Hepatocyte (in vitro differentiated cells): Measurements from ENCODE around the gene CAMKK2. TPM values are rescaled to one million over a fixed set of nuclear protein-coding genes. Genes with fewer than 3 reads are reported as not detected.

Experiments
- DNase-seq: peaks from one replicate; pipeline ENCODE4 v3.0.0-alpha.2; 2016; ENCODE audit warnings: low spot score
- H2AFZ ChIP-seq: fragments of 200-600 bp; sonication (generic); 2 replicates; pipeline ENCODE4 v1.6.0; 2016; ENCODE audit warnings: antibody characterized with exemption, mild to moderate bottlenecking
- H3K27ac ChIP-seq: fragments of 200-600 bp; sonication (generic); 2 replicates; pipeline ENCODE4 v1.5.1; 2016; ENCODE audit warnings: mild to moderate bottlenecking
- H3K27me3 ChIP-seq: fragments of 200-600 bp; sonication (generic); 2 replicates; pipeline ENCODE4 v1.6.1; 2016
- H3K36me3 ChIP-seq: fragments of 200-600 bp; sonication (generic); replicated peaks from 2 replicates; pipeline ENCODE4 v1.5.1; 2016; ENCODE audit warnings: low read depth; ENCODE audit not compliant: insufficient read depth
- H3K4me1 ChIP-seq: fragments of 200-600 bp; sonication (generic); 2 replicates; pipeline ENCODE4 v1.5.1; 2016; ENCODE audit warnings: mild to moderate bottlenecking, moderate library complexity; ENCODE audit not compliant: insufficient read depth
- H3K4me2 ChIP-seq: fragments of 200-600 bp; sonication (generic); 2 replicates; pipeline ENCODE4 v1.6.0; 2016
- H3K4me3 ChIP-seq: fragments of 200-600 bp; sonication (generic); 2 replicates; pipeline ENCODE4 v1.5.1; 2016; ENCODE audit warnings: mild to moderate bottlenecking
- H3K79me2 ChIP-seq: fragments of 200-600 bp; sonication (generic); 2 replicates; pipeline ENCODE4 v1.6.0; 2017; ENCODE audit warnings: mild to moderate bottlenecking
- H3K9me2 ChIP-seq: fragments of 200-600 bp; sonication (generic); replicated peaks from 2 replicates; pipeline ENCODE4 v1.6.0; 2017; ENCODE audit warnings: mild to moderate bottlenecking; ENCODE audit not compliant: insufficient read depth
- H3K9me3 ChIP-seq: fragments of 200-600 bp; sonication (generic); 2 replicates; pipeline ENCODE4 v1.5.1; 2016; ENCODE audit warnings: low read depth, mild to moderate bottlenecking
- H4K20me1 ChIP-seq: fragments of 200-600 bp; sonication (generic); 2 replicates; pipeline ENCODE4 v1.6.0; 2016; ENCODE audit warnings: mild to moderate bottlenecking; ENCODE audit not compliant: insufficient read depth, poor library complexity, severe bottlenecking
- CTCF ChIP-seq: fragments of 200-600 bp; sonication (generic); IDR thresholded peaks from 2 replicates; pipeline ENCODE4 v1.5.1; 2016; ENCODE audit warnings: antibody characterized with exemption, mild to moderate bottlenecking; ENCODE audit not compliant: poor library complexity
- EZH2 ChIP-seq: fragments of 200-600 bp; sonication (generic); IDR thresholded peaks from 2 replicates; pipeline ENCODE4 v1.6.1; 2016; ENCODE audit warnings: antibody characterized with exemption, mild to moderate bottlenecking, borderline replicate concordance
- EZH2phosphoT487 ChIP-seq: fragments of 200-600 bp; sonication (generic); IDR thresholded peaks from one replicate; pipeline ENCODE4 v1.6.1; 2018; ENCODE audit warnings: antibody characterized with exemption, mild to moderate bottlenecking, low read depth, moderate library complexity; ENCODE audit not compliant: unreplicated experiment, severe bottlenecking
- WGBS: methylation state at CpG from one replicate; pipeline ENCODE4 v1.1.6; 2016; ENCODE audit warnings: low lambda C conversion rate; ENCODE audit errors: missing lambda C conversion rate; 5-methylcytosine and 5-hydroxymethylcytosine counted together
- polyA plus RNA-seq: library from polyadenylated mRNA; unstranded; fragments of >200 nt; fragmentation: Nextera tagmentation; extraction: Ambion mirVana; gene quantifications from 2 replicates; pipeline ENCODE4 v1.2.1, GENCODE V29; 2016
- total RNA-seq: library from RNA; depleted of rRNA; stranded (reverse); fragments of >200 nt; gene quantifications from 2 replicates; pipeline ENCODE4 v1.2.3, GENCODE V29; 2014

Gene CAMKK2
- total and polyA plus RNA-seq, 2 experiments from 2014 or later, result 21.5 to 21.9 TPM

DNA sequence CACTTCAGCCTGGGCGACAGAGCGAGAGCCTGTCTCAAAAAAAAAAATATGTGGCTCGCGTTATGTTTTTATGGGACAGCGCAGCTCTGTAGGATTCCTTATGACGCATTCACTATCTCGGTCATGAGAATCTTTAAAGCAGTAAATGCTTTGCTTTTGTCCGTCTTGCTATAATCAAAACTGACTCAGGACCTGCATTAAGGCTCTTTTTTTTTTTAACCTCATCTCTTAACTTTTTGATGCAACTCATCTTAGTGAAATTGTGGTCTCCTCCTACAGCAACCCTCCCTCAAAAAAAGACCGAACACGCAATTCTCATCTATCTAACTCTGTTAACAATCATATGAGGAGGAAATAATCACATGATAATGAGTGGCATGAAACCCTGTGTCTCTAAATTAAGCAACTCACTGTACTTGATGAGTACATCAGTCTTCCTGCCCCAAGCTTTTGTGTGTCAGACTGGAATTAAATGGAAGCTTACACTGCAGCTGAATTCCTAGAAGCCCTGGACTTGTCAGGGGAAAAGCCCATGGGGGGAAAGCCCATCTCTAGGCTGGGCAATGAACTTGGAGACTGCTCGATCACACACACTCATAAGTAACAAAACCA is 82.2 kb downstream of the CAMKK2 start:
- Histone ChIP-seq H3K79me2 (peaks cover 36% of the 10 kb centered on the region), H3K4me2 (peak overlapping the region; percentile 47), H4K20me1 (no peaks in the 10 kb centered on the region), H3K4me3 (no peak overlapping the region), H3K27ac (peak overlapping the region; percentile 94), H3K9me3 (no peaks in the 10 kb centered on the region), H2AFZ (no peak overlapping the region), H3K36me3 (no peaks in the 10 kb centered on the region), H3K27me3 (no peaks in the 10 kb centered on the region), H3K9me2 (no peaks in the 10 kb centered on the region), H3K4me1 (peaks cover 42% of the 10 kb centered on the region)
- TF ChIP-seq CTCF, result no peak
- TF ChIP-seq EZH2, result no peak
- no peak for TF ChIP-seq EZH2phosphoT487
- DNase-seq, result peak; percentile 44
- WGBS, result 71% methylated on average over 11 of the region's 11 CpGs

DNA sequence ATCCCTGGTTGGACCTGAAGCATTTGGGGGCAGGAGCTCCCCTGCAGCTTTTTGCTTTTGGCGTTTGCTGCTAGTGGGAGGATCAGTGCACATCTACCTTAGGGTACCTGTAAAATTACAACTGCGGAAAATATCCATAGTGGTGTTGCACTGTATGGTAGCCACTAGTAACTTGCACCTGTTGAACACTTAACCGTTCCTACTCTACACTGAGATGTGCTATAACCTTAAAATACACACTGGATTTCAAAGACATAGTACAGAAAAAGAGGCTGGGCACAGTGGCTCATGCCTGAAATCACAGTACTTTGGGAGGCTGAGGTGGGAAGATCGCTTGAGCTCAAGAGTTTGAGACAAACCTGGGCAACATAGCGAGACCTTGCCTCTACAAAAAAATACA is 83.6 kb downstream of the CAMKK2 start:
- WGBS, result 94% methylated on average over 5 of the region's 5 CpGs
- H3K4me3 ChIP-seq, result no peak overlapping the region

DNA sequence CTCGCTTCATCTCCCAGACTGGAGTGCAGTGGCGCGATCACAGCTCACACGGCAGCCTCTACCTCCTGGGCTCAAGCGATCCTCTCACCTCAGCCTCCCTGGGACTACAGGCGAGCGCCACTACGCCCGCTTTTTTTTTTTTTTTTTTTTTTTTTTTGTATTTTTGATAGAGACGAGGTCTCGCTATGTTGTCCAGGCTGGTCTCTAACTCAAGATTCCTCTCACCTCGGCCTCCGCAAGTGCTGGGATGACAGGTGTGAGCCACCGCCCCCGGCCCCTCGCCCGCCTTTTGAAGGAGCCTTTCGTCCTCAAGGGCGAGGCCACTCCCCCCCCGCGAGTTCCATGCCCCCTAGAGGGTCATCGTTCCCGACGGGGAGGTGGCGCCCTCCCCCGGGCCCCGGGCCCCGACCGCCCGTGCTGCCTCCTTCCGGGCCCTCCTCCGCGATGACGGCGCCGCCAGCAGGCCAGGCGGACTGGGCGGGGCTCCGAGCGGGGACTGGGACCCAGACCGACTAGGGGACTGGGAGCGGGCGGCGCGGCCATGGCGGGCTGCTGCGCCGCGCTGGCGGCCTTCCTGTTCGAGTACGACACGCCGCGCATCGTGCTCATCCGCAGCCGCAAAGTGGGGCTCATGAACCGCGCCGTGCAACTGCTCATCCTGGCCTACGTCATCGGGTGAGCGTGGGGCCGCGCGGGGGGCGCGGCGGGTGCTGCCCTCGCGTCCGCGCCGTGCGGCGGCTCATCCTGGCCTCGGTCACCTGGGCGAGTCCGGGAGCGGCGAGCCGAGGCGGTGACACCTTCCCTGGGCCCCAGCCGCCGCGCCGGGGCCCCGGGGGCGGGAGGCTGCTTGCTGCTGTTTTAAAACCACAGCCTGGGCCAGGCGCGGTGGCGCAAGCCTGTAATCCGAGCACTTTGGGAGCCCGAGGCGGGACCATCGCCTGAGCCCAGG is 86.6 kb downstream of the CAMKK2 start, which contains the start of gene P2RX4:
Gene P2RX4, plus strand, starts transcription at position 506 of the 949 bp plus-strand sequence. Its CDS starts 36 bp downstream, at position 542.
- no peaks in the 10 kb centered on the region for H4K20me1 ChIP-seq
- TF ChIP-seq EZH2 (no peak), CTCF (peak; percentile 42), EZH2phosphoT487 (no peak)

More for the DNA sequence above, 83.6 kb downstream of the CAMKK2 start:
- H2AFZ ChIP-seq, result no peak overlapping the region
- no peaks in the 10 kb centered on the region for H3K36me3 ChIP-seq
- no peak for DNase-seq
- no peaks in the 10 kb centered on the region for H3K27me3 ChIP-seq
- H3K27ac ChIP-seq, result peak overlapping the region; percentile 94
- peaks cover 33% of the 10 kb centered on the region for H3K79me2 ChIP-seq
- H3K4me2 ChIP-seq, result no peak overlapping the region
- H3K4me1 ChIP-seq, result peaks cover 37% of the 10 kb centered on the region
- H3K9me2 ChIP-seq, result no peaks in the 10 kb centered on the region
- no peaks in the 10 kb centered on the region for H3K9me3 ChIP-seq
- no peaks in the 10 kb centered on the region for H4K20me1 ChIP-seq
- TF ChIP-seq CTCF (no peak), EZH2phosphoT487 (no peak), EZH2 (no peak)

More for the DNA sequence above, 86.6 kb downstream of the CAMKK2 start, which contains the start of gene P2RX4:
- 12% methylated on average over 69 of the region's 97 CpGs for WGBS
- Histone ChIP-seq H3K4me2 (peak within 1 kb of the TSS; percentile 90), H3K9me3 (no peaks in the 10 kb centered on the region), H3K27ac (peak within 1 kb of the TSS; percentile 96), H3K9me2 (no peaks in the 10 kb centered on the region), H3K4me3 (peak within 1 kb of the TSS; percentile 71), H3K4me1 (peaks cover 24% of the 10 kb centered on the region), H3K27me3 (no peaks in the 10 kb centered on the region), H3K36me3 (no peaks in the 10 kb centered on the region), H3K79me2 (peaks cover 24% of the 10 kb centered on the region), H2AFZ (peak within 1 kb of the TSS; percentile 75)
- peak; percentile 92 for DNase-seq
